HFFc6 (cell line): ENCODE measurements around the gene EXTL1. TPM values are rescaled to one million over a fixed set of nuclear protein-coding genes. Genes with fewer than 3 reads are reported as not detected.
A peak's percentile ranks its signal among the peaks of the same experiment; 100 is the strongest.

Source experiments
- DNase-seq: peaks from one replicate; pipeline ENCODE4 v3.0.0-alpha.2; 2018
- H3K27ac Mint-ChIP-seq: 2 replicates; pipeline ENCODE4 v1.8.0; 2020; ENCODE audit warnings: mild to moderate bottlenecking, mixed read lengths
- H3K27me3 Mint-ChIP-seq: 2 replicates; pipeline ENCODE4 v1.8.0; 2021; ENCODE audit warnings: mild to moderate bottlenecking, moderate library complexity, mixed read lengths; ENCODE audit not compliant: insufficient read depth
- H3K36me3 Mint-ChIP-seq: 2 replicates; pipeline ENCODE4 v1.8.0; 2021; ENCODE audit warnings: low read depth, mixed read lengths
- H3K4me1 Mint-ChIP-seq: 2 replicates; pipeline ENCODE4 v1.8.0; 2020; ENCODE audit warnings: low read depth, mixed read lengths
- H3K4me3 Mint-ChIP-seq: 2 replicates; pipeline ENCODE4 v1.8.0; 2020; ENCODE audit warnings: mild to moderate bottlenecking, moderate library complexity, mixed read lengths
- H3K9me3 Mint-ChIP-seq: 2 replicates; pipeline ENCODE4 v1.8.0; 2020; ENCODE audit warnings: mild to moderate bottlenecking, mixed read lengths
- CTCF ChIP-seq: fragments of 200-600 bp; sonication (generic); IDR thresholded peaks from 2 replicates; pipeline ENCODE4 v1.5.0; 2021; ENCODE audit warnings: antibody characterized with exemption, mild to moderate bottlenecking
- total RNA-seq, 6 experiments: library from RNA; stranded (reverse); fragmentation: NEBNext Ultra II Directional; extraction: Animal tissue kit (Norgen Biotek cat#: 25700); gene quantifications; 2 replicates in 1 of 6; 3 replicates in 5 of 6; pipeline ENCODE4 v1.2.3, GENCODE V29; 2021

The EXTL1 gene
- total RNA-seq, 6 experiments from 2014 or later: 8.1 to 22.9 (median 9.4) TPM

- no peaks in the 10 kb centered on the region for H3K27me3 Mint-ChIP-seq
- no peaks in the 10 kb centered on the region for H3K9me3 Mint-ChIP-seq
- peaks cover 58% of the 10 kb centered on the region for H3K4me1 Mint-ChIP-seq
- no peak for DNase-seq
- H3K27ac Mint-ChIP-seq: peak overlapping the region; percentile 75
- no peak overlapping the region for H3K4me3 Mint-ChIP-seq
- no peaks in the 10 kb centered on the region; the same call in 1 of the 2 replicates for H3K36me3 Mint-ChIP-seq
- TF ChIP-seq CTCF: no peak
Measured at GRCh38 chr1:26016258-26016952, 5.2 kb upstream of the EXTL1 start.

GRCh38 chr1:26016953-26017545, 4.5 kb upstream of the EXTL1 start:
- Mint-ChIP-seq H3K9me3 (no peaks in the 10 kb centered on the region), H3K4me3 (0 out of 2 replicates have a peak overlapping the region, but pooled peaks have one; percentile 23), H3K27me3 (no peaks in the 10 kb centered on the region), H3K36me3 (no peaks in the 10 kb centered on the region; the same call in 1 of the 2 replicates), H3K27ac (peak overlapping the region; percentile 75), H3K4me1 (peaks cover 63% of the 10 kb centered on the region)
- no peak for TF ChIP-seq CTCF
- peak; percentile 19 for DNase-seq

- Mint-ChIP-seq H3K9me3 (no peaks in the 10 kb centered on the region), H3K27ac (peak overlapping the region; percentile 72), H3K4me1 (peaks cover 66% of the 10 kb centered on the region), H3K36me3 (no peaks in the 10 kb centered on the region; the same call in 1 of the 2 replicates), H3K4me3 (peak overlapping the region; percentile 23; the same call in 1 of the 2 replicates), H3K27me3 (no peaks in the 10 kb centered on the region)
- no peak for TF ChIP-seq CTCF
- peak; percentile 68 for DNase-seq
Measured at GRCh38 chr1:26017606-26018005, 4.0 kb upstream of the EXTL1 start.

GRCh38 chr1:26019641-26020315, 1.8 kb upstream of the EXTL1 start:
- no peak for TF ChIP-seq CTCF
- Mint-ChIP-seq H3K27ac (peak overlapping the region; percentile 92), H3K27me3 (no peaks in the 10 kb centered on the region; the same call in 1 of the 2 replicates), H3K4me3 (peak overlapping the region; percentile 95), H3K9me3 (no peaks in the 10 kb centered on the region), H3K4me1 (peaks cover 87% of the 10 kb centered on the region), H3K36me3 (no peaks in the 10 kb centered on the region; the same call in 1 of the 2 replicates)
- peak; percentile 86 for DNase-seq

- peak; percentile 78 for DNase-seq
- Mint-ChIP-seq H3K9me3 (no peaks in the 10 kb centered on the region), H3K4me3 (peak overlapping the region; percentile 95), H3K4me1 (peaks cover 85% of the 10 kb centered on the region), H3K36me3 (no peaks in the 10 kb centered on the region; the same call in 1 of the 2 replicates), H3K27me3 (no peaks in the 10 kb centered on the region; the same call in 1 of the 2 replicates), H3K27ac (peak overlapping the region; percentile 92)
- TF ChIP-seq CTCF: no peak
Measured at GRCh38 chr1:26020330-26020768, 1.2 kb upstream of the EXTL1 start.
